SU-DHL-6 (cell line): ENCODE measurements around the gene ZC3H12D.

ENCODE experiments used
- H2AFZ ChIP-seq: fragments of 200-600 bp; sonication (generic); 2 replicates; pipeline ENCODE4 v1.6.1; 2014; ENCODE audit warnings: low read depth, mild to moderate bottlenecking, moderate library complexity, mixed read lengths, antibody characterized with exemption, low read length; ENCODE audit not compliant: severe bottlenecking
- H3F3A ChIP-seq: fragments of 200-600 bp; shearing (Covaris generic); 2 replicates; pipeline ENCODE4 v1.6.0; 2016; ENCODE audit warnings: antibody characterized with exemption, mild to moderate bottlenecking; ENCODE audit not compliant: insufficient read depth
- H3K27ac ChIP-seq: fragments of 200-600 bp; sonication (generic); 2 replicates; pipeline ENCODE4 v1.5.1; 2016; ENCODE audit warnings: low read depth, mild to moderate bottlenecking, low read length, moderate library complexity, mixed read lengths
- H3K27me3 ChIP-seq: fragments of 200-600 bp; sonication (generic), shearing (Covaris generic); 2 replicates; pipeline ENCODE4 v1.6.0; 2014; ENCODE audit warnings: mild to moderate bottlenecking, low read length
- H3K36me3 ChIP-seq: fragments of 200-600 bp; sonication (generic); 2 replicates; pipeline ENCODE4 v1.6.1; 2014; ENCODE audit warnings: mild to moderate bottlenecking, low read length, mixed read lengths
- H3K4me2 ChIP-seq: fragments of 300-600, 200-600 bp; shearing (Covaris generic), sonication (generic); 2 replicates; pipeline ENCODE4 v1.6.0; 2014; ENCODE audit warnings: low read length, low read depth, mild to moderate bottlenecking; ENCODE audit not compliant: poor library complexity, severe bottlenecking
- H3K4me3 ChIP-seq: fragments of 200-600 bp; sonication (generic); 2 replicates; pipeline ENCODE4 v1.5.1; 2014; ENCODE audit warnings: antibody characterized with exemption, low read length, mild to moderate bottlenecking, mixed read lengths; ENCODE audit not compliant: insufficient read depth, poor library complexity, severe bottlenecking
- H3K79me2 ChIP-seq: fragments of 200-600 bp; sonication (generic); 2 replicates; pipeline ENCODE4 v1.6.1; 2014; ENCODE audit warnings: mild to moderate bottlenecking, low read length, moderate library complexity; ENCODE audit not compliant: insufficient read depth
- H3K9ac ChIP-seq: fragments of 200-600 bp; sonication (generic); 2 replicates; pipeline ENCODE4 v1.7.0; 2014; ENCODE audit warnings: mild to moderate bottlenecking, low read length
- H3K9me2 ChIP-seq: fragments of 200-600 bp; sonication (generic); replicated peaks from 2 replicates; pipeline ENCODE4 v1.6.1; 2014; ENCODE audit warnings: low read length; ENCODE audit not compliant: insufficient read depth
- H3K9me3 ChIP-seq: fragments of 200-600 bp; sonication (generic); 2 replicates; pipeline ENCODE4 v1.6.1; 2014; ENCODE audit warnings: low read length, mixed read lengths; ENCODE audit not compliant: insufficient read depth
- H4K20me1 ChIP-seq: fragments of 200-600 bp; sonication (generic); 2 replicates; pipeline ENCODE4 v1.6.1; 2014; ENCODE audit warnings: low read depth, mild to moderate bottlenecking, antibody characterized with exemption, low read length, moderate library complexity, mixed read lengths
- EZH2phosphoT487 ChIP-seq: fragments of 200-600 bp; sonication (generic), shearing (Covaris generic); conservative IDR thresholded peaks from 2 replicates; pipeline ENCODE4 v1.6.1; 2018; ENCODE audit warnings: mild to moderate bottlenecking, antibody characterized with exemption, low read length, moderate library complexity, mixed read lengths
- TF ChIP-seq, protein P1 (sequence below): fragments of 200-600 bp; sonication (generic); IDR thresholded peaks from one replicate; pipeline ENCODE4 v1.5.1; 2017; ENCODE audit warnings: antibody characterized with exemption, mild to moderate bottlenecking, low read length, moderate library complexity; ENCODE audit not compliant: insufficient read depth, poor library complexity, severe bottlenecking

Gene ZC3H12D

DNA sequence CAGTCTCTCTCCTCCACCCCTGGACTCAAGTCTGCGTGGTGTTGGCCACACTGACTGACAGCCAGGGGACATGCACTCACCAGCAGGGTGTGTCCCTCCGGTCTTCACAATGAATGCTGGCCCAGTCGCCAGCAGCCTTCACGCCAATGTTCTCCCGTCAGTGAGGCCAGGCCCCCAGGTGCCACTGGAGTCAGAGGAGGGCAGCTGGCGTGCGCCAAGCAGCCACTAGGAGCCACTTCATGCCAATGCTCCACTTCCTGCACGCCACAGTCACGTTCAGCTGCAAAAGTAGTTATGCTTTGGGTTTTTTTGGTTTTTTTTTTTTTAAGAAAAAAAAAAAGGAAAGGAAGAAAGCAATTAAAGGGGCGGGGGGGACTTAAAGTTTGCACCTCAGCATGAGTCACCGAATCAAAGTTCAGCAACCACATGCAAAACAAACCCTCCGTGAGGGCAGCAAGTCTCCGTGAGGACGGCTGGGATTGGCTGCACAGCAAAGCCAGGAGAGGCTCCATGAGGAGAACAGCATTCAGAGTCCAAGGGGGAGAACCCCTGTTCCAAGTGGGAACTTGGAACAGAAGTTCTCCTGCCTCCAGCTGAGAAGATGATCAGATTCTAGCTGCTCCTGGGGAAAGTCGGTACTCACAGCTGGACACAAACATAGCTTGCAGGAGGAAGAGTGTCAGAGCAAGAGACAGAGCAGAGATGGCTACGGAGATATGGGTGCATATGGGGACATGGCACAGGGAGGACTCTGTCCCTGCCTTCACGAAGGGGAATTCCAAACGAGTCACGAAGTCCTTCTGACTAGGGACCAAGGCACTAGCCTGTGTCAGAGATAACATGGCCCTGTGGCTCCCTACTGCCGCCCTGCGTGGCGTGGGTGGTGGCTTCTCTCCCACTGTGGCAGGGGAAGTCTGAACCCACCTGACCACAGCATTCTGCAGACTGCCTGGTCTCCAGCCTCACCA lies at the start of gene ZC3H12D:
ZC3H12D (minus strand) TSS at position 282 of the 968 bp plus-strand sequence. CDS start 10,471 bp downstream, outside the sequence.
- Histone ChIP-seq H3K36me3 (no peaks in the 10 kb centered on the region), H3K9ac (peak within 1 kb of the TSS; percentile 67), H3K27ac (peak within 1 kb of the TSS; percentile 98), H3K4me2 (peak within 1 kb of the TSS; percentile 99), H3K9me2 (no peaks in the 10 kb centered on the region), H3K4me3 (peak within 1 kb of the TSS; percentile 69), H3K27me3 (no peaks in the 10 kb centered on the region), H3K9me3 (no peaks in the 10 kb centered on the region), H2AFZ (peak within 1 kb of the TSS; percentile 45), H3F3A (peaks cover 43% of the 10 kb centered on the region), H3K79me2 (peaks cover 29% of the 10 kb centered on the region), H4K20me1 (no peaks in the 10 kb centered on the region)
- TF ChIP-seq EZH2phosphoT487: no peak
- TF ChIP-seq, protein P1, sequence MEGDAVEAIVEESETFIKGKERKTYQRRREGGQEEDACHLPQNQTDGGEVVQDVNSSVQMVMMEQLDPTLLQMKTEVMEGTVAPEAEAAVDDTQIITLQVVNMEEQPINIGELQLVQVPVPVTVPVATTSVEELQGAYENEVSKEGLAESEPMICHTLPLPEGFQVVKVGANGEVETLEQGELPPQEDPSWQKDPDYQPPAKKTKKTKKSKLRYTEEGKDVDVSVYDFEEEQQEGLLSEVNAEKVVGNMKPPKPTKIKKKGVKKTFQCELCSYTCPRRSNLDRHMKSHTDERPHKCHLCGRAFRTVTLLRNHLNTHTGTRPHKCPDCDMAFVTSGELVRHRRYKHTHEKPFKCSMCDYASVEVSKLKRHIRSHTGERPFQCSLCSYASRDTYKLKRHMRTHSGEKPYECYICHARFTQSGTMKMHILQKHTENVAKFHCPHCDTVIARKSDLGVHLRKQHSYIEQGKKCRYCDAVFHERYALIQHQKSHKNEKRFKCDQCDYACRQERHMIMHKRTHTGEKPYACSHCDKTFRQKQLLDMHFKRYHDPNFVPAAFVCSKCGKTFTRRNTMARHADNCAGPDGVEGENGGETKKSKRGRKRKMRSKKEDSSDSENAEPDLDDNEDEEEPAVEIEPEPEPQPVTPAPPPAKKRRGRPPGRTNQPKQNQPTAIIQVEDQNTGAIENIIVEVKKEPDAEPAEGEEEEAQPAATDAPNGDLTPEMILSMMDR: peak; percentile 50

DNA sequence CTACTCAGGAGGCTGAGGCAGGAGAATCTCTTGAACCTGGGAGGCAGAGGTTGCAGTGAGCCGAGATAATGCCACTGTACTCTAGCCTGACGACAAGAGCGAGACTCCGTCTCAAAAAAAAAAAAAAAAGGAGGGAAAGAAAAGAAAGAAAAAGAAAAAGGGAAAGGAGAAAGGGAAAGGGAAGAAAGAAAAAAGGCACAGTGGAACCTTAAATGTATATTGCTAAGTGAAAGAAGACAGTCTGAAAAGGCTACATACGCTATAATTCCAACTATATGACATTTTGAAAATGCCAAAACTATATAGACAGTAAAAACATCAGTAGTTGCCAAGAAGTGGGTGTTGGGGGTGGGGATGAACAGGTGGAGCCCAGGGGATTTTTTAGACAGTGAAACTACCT lies 44.8 kb upstream of the ZC3H12D start:
- Histone ChIP-seq H3K4me3 (no peak overlapping the region), H2AFZ (no peak overlapping the region), H3K9me2 (no peaks in the 10 kb centered on the region), H3K9me3 (no peaks in the 10 kb centered on the region), H3K4me2 (no peak overlapping the region), H3K79me2 (no peaks in the 10 kb centered on the region), H4K20me1 (no peaks in the 10 kb centered on the region), H3K27me3 (no peaks in the 10 kb centered on the region), H3K36me3 (peaks cover 34% of the 10 kb centered on the region), H3K9ac (no peak overlapping the region), H3K27ac (no peak overlapping the region), H3F3A (0 out of 2 replicates have a peak, but pooled peaks cover 8% of the 10 kb centered on the region)
- TF ChIP-seq, protein P1: no peak
- TF ChIP-seq EZH2phosphoT487: no peak

- Histone ChIP-seq H3K9me2 (no peaks in the 10 kb centered on the region), H3K79me2 (no peaks in the 10 kb centered on the region), H4K20me1 (no peaks in the 10 kb centered on the region), H3K36me3 (peaks cover 25% of the 10 kb centered on the region; the same call in 1 of the 2 replicates), H3F3A (peaks cover 9% of the 10 kb centered on the region; the same call in 1 of the 2 replicates), H2AFZ (no peak overlapping the region), H3K9me3 (no peaks in the 10 kb centered on the region), H3K9ac (no peak overlapping the region), H3K4me2 (no peak overlapping the region), H3K27me3 (no peaks in the 10 kb centered on the region), H3K27ac (no peak overlapping the region), H3K4me3 (no peak overlapping the region)
- TF ChIP-seq, protein P1: no peak
- TF ChIP-seq EZH2phosphoT487: no peak
Measured at GRCh38 chr6:149515494-149515893, 30.7 kb upstream of the ZC3H12D start.
